GM21825 (cell line): ENCODE measurements around the gene TNFAIP6.

Source experiments
- ATAC-seq: cut with Tn5 transposase; IDR thresholded peaks from one replicate; pipeline ENCODE4 v1.9.1; 2021; ENCODE audit warnings: mild to moderate bottlenecking, moderate library complexity; ENCODE audit not compliant: unreplicated experiment

TNFAIP6 gene

DNA sequence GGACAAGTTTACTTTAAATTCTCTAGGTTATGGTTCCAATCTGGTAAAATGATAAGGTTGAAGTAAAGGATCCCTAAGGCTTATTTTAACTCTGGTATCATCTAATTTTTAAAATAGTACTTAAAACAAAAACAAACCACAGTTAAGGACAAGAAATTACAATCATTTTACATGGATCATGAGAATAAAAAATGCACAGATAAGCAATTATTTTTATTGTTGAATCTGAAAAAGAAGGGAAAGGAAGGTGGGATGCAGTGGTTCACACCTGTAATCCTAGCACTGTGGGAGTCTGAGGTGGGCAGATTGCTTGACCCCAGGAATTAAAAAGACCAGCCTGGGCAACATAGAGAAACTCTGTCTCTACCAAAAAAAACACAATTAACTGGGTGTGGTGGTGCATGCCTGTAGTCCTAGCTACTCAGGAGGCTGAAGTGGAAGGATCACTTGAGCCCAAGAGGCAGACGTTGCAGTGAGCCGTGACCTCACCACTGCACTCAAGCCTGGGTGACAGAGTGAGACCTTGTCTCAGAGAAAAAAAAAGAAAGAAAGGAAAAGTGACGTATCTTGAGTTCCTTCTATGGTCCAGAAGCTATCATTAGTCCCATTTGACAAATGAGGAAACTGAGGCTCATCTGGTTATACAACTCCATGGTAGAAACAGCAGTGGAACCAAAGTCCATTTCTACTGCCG, 2.5 kb downstream of the TNFAIP6 start:
- ATAC-seq: no peak

- ATAC-seq: no peak
These were observed 4.4 kb downstream of the TNFAIP6 start for GRCh38 chr2:151361674-151362370.

DNA sequence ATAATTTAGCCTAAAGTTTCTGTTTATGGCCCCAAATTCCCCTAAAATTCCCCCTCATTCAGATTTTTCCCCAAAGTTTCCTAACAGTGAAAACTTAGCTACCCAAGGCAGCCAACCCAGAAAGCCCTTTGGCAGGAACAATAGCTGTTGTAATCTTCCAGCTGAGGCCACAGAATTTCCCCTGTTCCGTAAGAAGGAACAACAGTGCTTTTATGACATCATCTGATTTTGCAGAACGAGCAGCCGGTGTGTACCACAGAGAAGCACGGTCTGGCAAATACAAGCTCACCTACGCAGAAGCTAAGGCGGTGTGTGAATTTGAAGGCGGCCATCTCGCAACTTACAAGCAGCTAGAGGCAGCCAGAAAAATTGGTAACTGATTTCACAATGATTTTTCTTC, 6.3 kb downstream of the TNFAIP6 start:
- no peak for ATAC-seq

DNA sequence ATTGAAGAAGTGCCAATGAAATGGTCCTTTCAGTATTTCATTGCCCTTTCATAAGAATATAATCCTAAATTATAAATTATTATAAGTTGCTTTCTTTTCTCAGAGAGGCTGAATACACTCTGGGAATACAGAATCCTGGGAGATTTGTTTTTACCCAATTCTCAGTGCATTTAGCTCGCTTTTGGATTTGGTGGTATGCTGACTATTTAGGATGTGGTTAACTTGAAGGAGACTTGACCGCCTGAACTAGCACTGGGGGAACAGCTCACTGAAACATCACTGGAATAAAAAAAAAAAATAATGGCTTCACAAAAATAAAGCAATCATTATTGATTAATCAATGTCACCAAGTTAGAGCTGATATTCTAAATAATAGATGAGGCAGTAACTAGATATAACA, 10.2 kb downstream of the TNFAIP6 start:
- ATAC-seq: no peak

GRCh38 chr2:151374436-151374835, 17.0 kb downstream of the TNFAIP6 start:
- peak; percentile 89 for ATAC-seq

DNA sequence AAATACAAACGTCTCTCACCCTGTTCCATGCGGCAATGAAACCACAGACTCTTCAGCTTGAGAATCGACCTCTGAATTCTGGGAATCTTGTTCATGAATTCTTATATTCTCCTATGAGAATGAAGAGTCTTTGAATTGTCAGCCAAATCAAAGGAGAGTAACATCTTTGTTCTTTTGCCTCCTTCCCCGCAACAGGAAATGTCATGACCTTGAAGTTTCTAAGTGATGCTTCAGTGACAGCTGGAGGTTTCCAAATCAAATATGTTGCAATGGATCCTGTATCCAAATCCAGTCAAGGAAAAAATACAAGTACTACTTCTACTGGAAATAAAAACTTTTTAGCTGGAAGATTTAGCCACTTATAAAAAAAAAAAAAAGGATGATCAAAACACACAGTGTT, 21.8 kb downstream of the TNFAIP6 start:
- ATAC-seq: no peak

- no peak for ATAC-seq
These were observed 23.3 kb downstream of the TNFAIP6 start for GRCh38 chr2:151380580-151381235.

DNA sequence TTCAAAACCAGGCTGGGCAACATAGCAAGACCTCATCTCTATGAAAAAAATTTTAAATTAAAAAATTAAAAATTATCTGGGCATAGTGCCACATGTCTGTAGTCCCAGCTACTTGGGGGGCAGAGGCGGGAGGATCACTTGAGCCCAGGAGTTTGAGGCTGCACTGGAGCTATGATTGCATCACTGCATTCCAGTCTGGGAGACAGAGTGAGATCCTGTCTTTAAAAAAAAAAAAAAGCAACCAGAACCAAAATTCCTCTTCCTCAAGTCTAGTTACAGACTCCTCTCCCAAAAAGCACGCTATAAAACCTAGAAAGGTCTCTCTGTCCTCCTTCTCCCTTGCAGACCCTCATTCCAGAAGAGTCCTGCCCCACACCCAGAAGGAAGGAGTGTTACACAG, 23.9 kb downstream of the TNFAIP6 start:
- ATAC-seq: no peak

GRCh38 chr2:151388011-151388410, 30.6 kb downstream of the TNFAIP6 start:
- ATAC-seq: no peak

- ATAC-seq: no peak
These were observed 34.0 kb downstream of the TNFAIP6 start for GRCh38 chr2:151391436-151391835.

DNA sequence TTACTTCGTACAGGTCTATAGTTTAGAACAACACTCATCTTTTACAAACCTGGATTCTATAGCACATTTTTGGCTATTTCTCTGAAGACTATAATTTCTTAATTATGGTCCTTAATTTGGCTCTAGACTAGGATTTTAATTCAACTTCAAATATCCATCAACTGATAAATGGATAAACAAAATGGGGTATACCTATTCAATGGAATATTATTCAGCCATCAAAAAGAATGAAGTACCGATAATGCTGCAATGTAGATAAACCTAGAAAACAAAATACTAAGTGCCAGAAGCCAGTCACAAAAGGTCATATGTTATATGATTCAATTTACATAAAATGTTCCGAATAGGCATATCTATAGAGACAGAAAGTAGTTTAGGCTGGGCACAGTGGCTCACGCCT, 37.1 kb downstream of the TNFAIP6 start:
- no peak for ATAC-seq

- no peak for ATAC-seq
These were observed 38.4 kb downstream of the TNFAIP6 start for GRCh38 chr2:151395509-151396374.

DNA sequence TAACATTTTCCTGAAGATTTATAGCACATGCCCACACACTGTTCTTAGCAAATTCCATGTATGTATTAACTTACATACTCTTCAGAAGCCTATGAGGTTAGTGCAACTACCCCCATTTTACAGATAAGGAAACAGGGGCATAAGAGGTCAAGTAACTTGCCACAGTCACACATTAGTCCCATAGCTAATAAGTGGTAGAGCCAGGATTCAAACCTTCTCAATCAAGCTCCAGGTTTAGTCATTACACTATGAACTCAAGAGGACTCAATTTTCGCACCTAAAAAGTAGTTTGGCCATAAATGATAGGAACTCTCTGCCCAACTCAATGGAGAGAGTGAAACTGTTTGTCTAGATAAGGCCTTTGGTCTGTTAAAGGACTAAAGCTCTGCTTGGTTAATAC, 42.6 kb downstream of the TNFAIP6 start:
- ATAC-seq: no peak

DNA sequence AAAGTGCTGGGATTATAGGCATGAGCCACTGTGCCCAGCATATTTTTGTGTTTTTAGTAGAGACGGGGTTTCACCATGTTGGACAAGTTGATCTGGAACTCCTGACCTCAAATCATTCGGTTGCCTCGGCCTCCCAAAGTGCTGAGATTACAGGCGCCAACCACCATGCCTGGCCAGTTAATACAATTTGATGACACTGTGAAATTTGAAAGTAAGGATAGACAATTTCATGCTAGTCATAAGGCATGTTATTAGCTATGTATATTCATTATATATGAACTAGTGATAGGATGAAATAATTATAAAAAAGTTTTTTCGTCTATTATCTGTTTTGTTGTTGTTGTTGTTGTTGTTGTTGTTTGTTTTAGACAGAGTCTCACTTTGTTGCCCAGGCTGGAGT, 43.8 kb downstream of the TNFAIP6 start:
- no peak for ATAC-seq

- no peak for ATAC-seq
These were observed 46.5 kb downstream of the TNFAIP6 start for GRCh38 chr2:151403914-151404313.

DNA sequence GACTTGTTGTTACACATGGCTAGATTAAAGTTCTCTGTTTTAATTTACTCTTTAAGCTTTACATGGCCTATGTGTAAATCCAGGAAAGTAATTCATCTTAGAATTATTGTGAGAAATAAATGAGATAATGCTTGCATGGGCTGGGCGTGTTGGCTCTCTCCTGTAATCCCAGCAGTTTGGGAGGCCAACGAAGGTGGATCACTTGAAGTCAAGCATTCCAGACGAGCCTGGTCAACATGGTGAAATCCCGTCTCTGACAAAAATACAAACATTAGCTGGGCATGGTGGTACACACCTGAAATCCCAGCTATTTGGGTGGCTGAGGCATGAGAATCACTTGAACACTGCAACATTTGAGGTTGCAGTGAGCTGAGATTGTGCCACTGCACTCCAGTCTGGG, 48.0 kb downstream of the TNFAIP6 start:
- ATAC-seq: no peak

- no peak for ATAC-seq
These were observed 49.9 kb downstream of the TNFAIP6 start for GRCh38 chr2:151407281-151407680.

DNA sequence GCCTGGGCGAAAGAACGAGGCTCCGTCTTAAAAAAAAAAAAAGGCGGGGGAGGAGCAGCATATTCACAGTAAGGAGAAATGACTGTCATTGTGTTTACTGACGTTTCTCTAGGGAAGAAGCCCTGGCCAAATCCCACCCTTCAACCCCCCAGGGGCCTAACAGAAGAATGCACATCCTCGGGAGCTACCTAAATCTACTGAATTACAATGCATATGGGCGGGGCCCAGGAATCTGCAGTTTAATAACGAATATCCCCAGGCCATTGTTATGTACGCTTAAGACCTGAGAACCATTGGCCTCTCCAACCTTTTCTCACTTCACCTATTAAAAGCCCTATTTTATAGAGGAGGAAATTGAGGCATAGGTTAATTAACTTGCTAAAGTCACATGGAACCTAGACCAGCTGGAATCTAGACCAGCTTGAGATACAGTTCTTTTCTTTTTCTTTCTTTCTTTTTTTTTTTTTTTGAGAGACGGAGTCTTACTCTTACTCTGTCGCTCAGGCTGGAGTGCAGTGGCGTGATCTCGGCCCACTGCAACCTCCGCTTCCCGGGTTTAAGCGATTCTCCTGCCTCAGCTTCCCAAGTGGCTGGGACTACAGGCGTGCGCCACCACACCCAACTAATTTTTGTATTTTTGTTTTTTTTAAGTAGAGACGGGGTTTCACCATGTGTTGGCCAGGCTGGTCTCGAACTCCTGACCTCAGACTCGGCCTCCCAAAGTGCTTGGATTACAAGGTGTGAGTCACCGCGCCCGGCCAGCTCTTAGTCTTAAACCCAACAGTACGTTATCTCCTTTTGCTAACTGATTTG, 51.6 kb downstream of the TNFAIP6 start:
- ATAC-seq: no peak

DNA sequence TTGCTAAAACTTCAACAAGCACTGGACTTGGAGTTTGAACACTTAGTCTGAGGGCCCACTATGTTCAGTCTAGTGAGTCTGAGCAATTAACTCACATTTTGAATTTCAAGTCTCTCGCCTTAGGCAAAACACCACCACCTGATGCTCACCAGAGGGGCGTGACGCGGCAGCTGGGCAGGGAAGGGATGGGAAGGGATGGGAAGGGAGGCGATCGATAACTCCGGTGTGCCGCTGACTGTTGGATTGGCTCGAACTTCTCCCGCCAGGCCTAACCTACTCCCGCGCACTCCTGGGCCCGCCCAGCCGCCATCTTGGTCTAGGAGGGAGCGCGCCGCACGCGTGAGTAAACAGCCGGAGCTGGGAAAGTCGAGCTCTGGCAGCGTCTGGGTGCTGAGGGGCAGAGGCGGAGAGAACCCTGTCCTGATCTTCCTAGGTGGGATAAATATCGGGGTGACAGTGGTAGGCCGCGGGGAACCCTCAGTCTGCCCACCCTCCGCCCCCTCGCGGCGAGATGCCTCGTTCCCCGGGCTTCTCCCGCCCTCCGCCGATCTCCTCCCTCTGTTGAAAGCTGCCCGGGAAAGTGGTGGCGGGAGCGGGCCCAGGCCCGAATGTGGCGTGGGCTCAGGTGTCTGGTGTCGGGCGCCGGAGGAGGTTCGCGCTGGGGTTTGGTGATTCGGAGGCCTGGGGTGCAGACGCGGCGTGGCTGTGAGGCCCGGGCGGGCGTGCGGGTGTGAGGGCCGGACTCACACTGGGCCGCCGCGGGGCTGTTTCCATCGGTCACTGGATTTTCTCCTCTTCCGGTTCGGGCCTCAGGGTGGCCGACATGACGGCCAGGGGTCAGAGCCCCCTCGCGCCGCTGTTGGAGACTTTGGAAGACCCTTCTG, 52.5 kb downstream of the TNFAIP6 start, which contains the start of gene RIF1:
Gene RIF1 (plus strand): TSS at position 302 of the 884 bp plus-strand sequence. CDS start 522 bp downstream, at position 824.
- ATAC-seq: peak; percentile 93
